Measurements from ENCODE around the gene SARDH. TPM values are rescaled to one million over a fixed set of nuclear protein-coding genes. Genes with fewer than 3 reads are reported as not detected.

SARDH gene
- total and polyA plus RNA-seq, 2 of the 13 experiments (the other 11 are each of a cell fraction or from before 2014, with no cell fraction given) = 11.6 to 34.9 TPM

DNA sequence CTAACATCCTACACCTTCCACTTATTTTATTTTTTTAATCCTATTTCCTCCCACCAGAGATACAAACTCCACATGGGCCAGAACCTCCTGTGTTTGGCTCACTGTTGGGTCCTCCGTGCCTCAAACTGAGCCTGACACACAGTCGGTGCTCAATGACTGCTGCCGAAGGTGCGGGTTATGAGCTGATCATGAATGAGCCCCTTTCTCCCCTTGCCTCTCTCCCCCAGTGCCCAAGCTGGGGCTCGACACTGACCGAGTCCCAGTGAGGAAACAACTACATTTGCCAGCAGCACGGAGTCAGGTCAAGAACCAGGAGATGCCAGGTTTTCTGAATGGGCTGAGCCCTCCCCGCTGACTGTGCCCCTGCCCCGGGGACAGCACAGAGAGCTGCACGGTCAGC lies 45.0 kb downstream of the SARDH start (continued):
- TF ChIP-seq SOX13 (IDR thresholded peaks at IDR 0.05) (no peak), SOX13 (CRISPR knock-in tag; conservative IDR thresholded peaks at IDR 0.05 in 1 of 2, IDR thresholded peaks at IDR 0.05 in 1 of 2) (no peak), ZNF407 (CRISPR knock-in tag; IDR thresholded peaks at IDR 0.05; ENCODE audit: not compliant biosample characterization) (no peak), BHLHE40 (IDR thresholded peaks at IDR 0.05; ENCODE audit: low read length) (no peak), BCLAF1 (IDR thresholded peaks at IDR 0.05) (no peak), RAD51 (IDR thresholded peaks at IDR 0.05; ENCODE audit: borderline replicate concordance) (no peak), CREM (IDR thresholded peaks at IDR 0.05) (no peak), CREM (CRISPR knock-in tag; IDR thresholded peaks at IDR 0.05) (no peak)
